ENCODE measurements around the gene CCDC88B. TPM values are rescaled to one million over a fixed set of nuclear protein-coding genes. Genes with fewer than 3 reads are reported as not detected.

The CCDC88B gene
- total and polyA plus RNA-seq, 9 of the 15 experiments (the other 6 are each of a cell fraction or from before 2014, with no cell fraction given), result 0.13 to 18.1 (median 7.9) TPM

GRCh38 chr11:64305691-64306562 is 34.1 kb upstream of the CCDC88B start (continued):
- TF ChIP-seq PYGO2 (tag; IDR thresholded peaks at IDR 0.05), result no peak
- no peak for TF ChIP-seq ZNF79 (CRISPR knock-in tag; IDR thresholded peaks at IDR 0.05; ENCODE audit: low read depth)
- no peak for TF ChIP-seq JUN (IDR thresholded peaks at IDR 0.05; ENCODE audit: borderline replicate concordance, low read depth, low read length)
- no peak for TF ChIP-seq JUN (CRISPR knock-in tag; IDR thresholded peaks at IDR 0.05; ENCODE audit: borderline replicate concordance)
- TF ChIP-seq RBM14 (IDR thresholded peaks at IDR 0.05; ENCODE audit: borderline replicate concordance, insufficient read depth, low read depth, low read length), result no peak
- TF ChIP-seq BRF1 (IDR thresholded peaks at IDR 0.05; ENCODE audit: borderline replicate concordance, extremely low read depth, insufficient read length), result no peak
- no peak for TF ChIP-seq SMARCB1 (IDR thresholded peaks at IDR 0.05; ENCODE audit: insufficient read length, low read depth)
- no peak for TF ChIP-seq ZNF316 (IDR thresholded peaks at IDR 0.05)
- no peak for TF ChIP-seq ZNF445 (CRISPR knock-in tag; IDR thresholded peaks at IDR 0.05; ENCODE audit: low read depth)
- TF ChIP-seq ZNF717 (CRISPR knock-in tag; IDR thresholded peaks at IDR 0.05), result no peak
- no peak for TF ChIP-seq GTF2A2 (tag; IDR thresholded peaks at IDR 0.05)
- TF ChIP-seq RUNX1 (IDR thresholded peaks at IDR 0.05; ENCODE audit: low read depth), result no peak
- TF ChIP-seq FOXJ2 (tag; IDR thresholded peaks at IDR 0.05), result 0 out of 2 replicates have a peak, but pooled peaks have one; percentile 38
- TF ChIP-seq, protein P1, sequence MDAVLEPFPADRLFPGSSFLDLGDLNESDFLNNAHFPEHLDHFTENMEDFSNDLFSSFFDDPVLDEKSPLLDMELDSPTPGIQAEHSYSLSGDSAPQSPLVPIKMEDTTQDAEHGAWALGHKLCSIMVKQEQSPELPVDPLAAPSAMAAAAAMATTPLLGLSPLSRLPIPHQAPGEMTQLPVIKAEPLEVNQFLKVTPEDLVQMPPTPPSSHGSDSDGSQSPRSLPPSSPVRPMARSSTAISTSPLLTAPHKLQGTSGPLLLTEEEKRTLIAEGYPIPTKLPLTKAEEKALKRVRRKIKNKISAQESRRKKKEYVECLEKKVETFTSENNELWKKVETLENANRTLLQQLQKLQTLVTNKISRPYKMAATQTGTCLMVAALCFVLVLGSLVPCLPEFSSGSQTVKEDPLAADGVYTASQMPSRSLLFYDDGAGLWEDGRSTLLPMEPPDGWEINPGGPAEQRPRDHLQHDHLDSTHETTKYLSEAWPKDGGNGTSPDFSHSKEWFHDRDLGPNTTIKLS (IDR thresholded peaks at IDR 0.05; ENCODE audit: borderline replicate concordance, low read depth), result no peak
- no peak for TF ChIP-seq PTBP1 (IDR thresholded peaks at IDR 0.05; ENCODE audit: low read depth, low read length)
- no peak for TF ChIP-seq CEBPB (tag; IDR thresholded peaks at IDR 0.05)
- no peak for TF ChIP-seq CREBBP (IDR thresholded peaks at IDR 0.05; ENCODE audit: low read depth, low read length)
- no peak for TF ChIP-seq MXI1 (IDR thresholded peaks at IDR 0.05; ENCODE audit: low read depth, low read length)
- TF ChIP-seq POLR3A (IDR thresholded peaks at IDR 0.05; ENCODE audit: borderline replicate concordance, extremely low read depth, insufficient read depth, insufficient read length), result no peak
- no peak for TF ChIP-seq BRF2 (IDR thresholded peaks at IDR 0.05; ENCODE audit: borderline replicate concordance, insufficient read depth, insufficient read length)
- no peak for TF ChIP-seq BACH1 (tag; IDR thresholded peaks at IDR 0.05)
- TF ChIP-seq GATA2 (CRISPR knock-in tag; IDR thresholded peaks at IDR 0.05), result no peak
- TF ChIP-seq, protein P2, sequence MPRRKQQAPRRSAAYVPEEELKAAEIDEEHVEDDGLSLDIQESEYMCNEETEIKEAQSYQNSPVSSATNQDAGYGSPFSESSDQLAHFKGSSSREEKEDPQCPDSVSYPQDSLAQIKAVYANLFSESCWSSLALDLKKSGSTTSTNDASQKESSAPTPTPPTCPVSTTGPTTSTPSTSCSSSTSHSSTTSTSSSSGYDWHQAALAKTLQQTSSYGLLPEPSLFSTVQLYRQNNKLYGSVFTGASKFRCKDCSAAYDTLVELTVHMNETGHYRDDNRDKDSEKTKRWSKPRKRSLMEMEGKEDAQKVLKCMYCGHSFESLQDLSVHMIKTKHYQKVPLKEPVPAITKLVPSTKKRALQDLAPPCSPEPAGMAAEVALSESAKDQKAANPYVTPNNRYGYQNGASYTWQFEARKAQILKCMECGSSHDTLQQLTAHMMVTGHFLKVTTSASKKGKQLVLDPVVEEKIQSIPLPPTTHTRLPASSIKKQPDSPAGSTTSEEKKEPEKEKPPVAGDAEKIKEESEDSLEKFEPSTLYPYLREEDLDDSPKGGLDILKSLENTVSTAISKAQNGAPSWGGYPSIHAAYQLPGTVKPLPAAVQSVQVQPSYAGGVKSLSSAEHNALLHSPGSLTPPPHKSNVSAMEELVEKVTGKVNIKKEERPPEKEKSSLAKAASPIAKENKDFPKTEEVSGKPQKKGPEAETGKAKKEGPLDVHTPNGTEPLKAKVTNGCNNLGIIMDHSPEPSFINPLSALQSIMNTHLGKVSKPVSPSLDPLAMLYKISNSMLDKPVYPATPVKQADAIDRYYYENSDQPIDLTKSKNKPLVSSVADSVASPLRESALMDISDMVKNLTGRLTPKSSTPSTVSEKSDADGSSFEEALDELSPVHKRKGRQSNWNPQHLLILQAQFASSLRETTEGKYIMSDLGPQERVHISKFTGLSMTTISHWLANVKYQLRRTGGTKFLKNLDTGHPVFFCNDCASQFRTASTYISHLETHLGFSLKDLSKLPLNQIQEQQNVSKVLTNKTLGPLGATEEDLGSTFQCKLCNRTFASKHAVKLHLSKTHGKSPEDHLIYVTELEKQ (CRISPR knock-in tag; IDR thresholded peaks at IDR 0.05), result no peak
